Kidney epithelial cell (primary cell): Measurements from ENCODE around the gene PRMT7. TPM values are rescaled to one million over a fixed set of nuclear protein-coding genes. Genes with fewer than 3 reads are reported as not detected.

Experiments used
- DNase-seq: peaks from one replicate; pipeline ENCODE4 v3.0.0-alpha.2; 2010; ENCODE audit warnings: low read depth
- H3K27me3 ChIP-seq: 2 replicates; pipeline ENCODE4 v1.6.0; 2011; ENCODE audit warnings: low read length; ENCODE audit not compliant: control insufficient read depth, insufficient read depth
- H3K36me3 ChIP-seq: 2 replicates; pipeline ENCODE4 v1.5.1; 2011; ENCODE audit warnings: low read length; ENCODE audit not compliant: control insufficient read depth, insufficient read depth
- H3K4me3 ChIP-seq: 2 replicates; pipeline ENCODE4 v1.5.1; 2011; ENCODE audit warnings: low read depth, mild to moderate bottlenecking, control low read depth, low read length
- total RNA-seq: library from RNA; depleted of rRNA; stranded (reverse); fragments of >200 nt; gene quantifications from 2 replicates; pipeline ENCODE4 v1.2.3, GENCODE V29; 2015
- TF ChIP-seq, protein P1 (sequence below): IDR thresholded peaks from 2 replicates; pipeline ENCODE4 v1.5.1; 2011; ENCODE audit warnings: mild to moderate bottlenecking, moderate library complexity, low read length, control low read depth, inconsistent platforms; ENCODE audit not compliant: insufficient read depth, poor library complexity, severe bottlenecking

PRMT7 gene
- total RNA-seq, 1 donor from 2014 or later: 41.8 TPM

DNA sequence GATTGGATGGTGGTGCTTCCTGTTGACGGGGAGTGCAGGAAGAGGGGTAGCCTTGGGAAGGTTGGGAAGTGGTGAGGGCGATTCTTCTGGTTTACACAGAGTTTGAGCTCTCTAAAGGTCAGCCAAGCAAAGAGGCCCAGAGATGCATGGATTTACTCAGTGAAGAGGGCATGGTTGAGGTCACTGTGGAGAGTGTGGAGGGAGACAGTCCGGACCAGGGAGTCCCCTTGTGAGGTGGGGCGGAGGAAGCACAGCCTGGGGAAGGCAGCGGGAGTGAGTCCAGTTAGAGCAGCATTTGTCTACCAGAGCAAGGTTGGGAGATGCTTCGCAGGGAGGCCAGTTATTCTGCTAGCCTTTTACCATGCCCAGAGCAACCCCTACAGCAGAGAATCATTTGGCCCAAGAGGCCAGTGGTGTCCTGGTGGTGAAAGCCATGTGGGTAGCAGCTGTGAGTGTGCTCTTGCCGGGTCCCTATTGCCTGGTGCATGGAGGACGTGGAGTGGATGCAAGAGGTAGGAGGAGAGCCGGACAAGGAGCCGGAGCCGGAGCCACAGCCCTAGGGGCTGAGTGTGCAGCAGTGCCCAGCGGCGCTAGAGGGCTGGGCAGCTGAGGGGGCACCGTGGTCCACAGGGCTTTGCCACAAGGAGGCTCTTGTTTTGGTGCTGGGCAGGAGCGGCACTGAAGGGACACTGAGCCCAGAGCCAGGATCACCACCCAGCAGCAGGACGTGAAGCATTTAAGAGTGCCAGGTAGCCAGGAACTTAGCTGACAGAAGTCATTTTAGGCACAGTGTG is 27.7 kb downstream of the PRMT7 start:
- TF ChIP-seq, protein P1, sequence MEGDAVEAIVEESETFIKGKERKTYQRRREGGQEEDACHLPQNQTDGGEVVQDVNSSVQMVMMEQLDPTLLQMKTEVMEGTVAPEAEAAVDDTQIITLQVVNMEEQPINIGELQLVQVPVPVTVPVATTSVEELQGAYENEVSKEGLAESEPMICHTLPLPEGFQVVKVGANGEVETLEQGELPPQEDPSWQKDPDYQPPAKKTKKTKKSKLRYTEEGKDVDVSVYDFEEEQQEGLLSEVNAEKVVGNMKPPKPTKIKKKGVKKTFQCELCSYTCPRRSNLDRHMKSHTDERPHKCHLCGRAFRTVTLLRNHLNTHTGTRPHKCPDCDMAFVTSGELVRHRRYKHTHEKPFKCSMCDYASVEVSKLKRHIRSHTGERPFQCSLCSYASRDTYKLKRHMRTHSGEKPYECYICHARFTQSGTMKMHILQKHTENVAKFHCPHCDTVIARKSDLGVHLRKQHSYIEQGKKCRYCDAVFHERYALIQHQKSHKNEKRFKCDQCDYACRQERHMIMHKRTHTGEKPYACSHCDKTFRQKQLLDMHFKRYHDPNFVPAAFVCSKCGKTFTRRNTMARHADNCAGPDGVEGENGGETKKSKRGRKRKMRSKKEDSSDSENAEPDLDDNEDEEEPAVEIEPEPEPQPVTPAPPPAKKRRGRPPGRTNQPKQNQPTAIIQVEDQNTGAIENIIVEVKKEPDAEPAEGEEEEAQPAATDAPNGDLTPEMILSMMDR: no peak
- DNase-seq: no peak
- peaks cover 3% of the 10 kb centered on the region for H3K36me3 ChIP-seq
- H3K27me3 ChIP-seq: no peaks in the 10 kb centered on the region
- no peak overlapping the region for H3K4me3 ChIP-seq

DNA sequence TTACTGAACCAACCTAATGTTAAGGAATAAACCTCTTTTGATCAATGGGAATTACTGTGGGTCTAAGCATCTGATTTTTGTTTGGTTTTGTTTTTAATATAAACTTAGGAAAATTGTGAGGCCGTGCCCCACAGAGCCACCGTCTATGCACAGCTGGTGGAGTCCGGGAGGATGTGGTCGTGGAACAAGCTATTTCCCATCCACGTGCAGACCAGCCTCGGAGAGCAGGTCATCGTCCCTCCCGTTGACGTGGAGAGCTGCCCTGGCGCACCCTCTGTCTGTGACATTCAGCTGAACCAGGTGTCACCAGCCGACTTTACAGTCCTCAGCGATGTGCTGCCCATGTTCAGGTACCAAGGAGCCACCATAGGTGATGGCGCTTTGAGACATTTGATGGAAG is 28.4 kb downstream of the PRMT7 start:
- Histone ChIP-seq H3K36me3 (peaks cover 3% of the 10 kb centered on the region), H3K27me3 (no peaks in the 10 kb centered on the region), H3K4me3 (no peak overlapping the region)
- no peak for DNase-seq
- TF ChIP-seq, protein P1: no peak

DNA sequence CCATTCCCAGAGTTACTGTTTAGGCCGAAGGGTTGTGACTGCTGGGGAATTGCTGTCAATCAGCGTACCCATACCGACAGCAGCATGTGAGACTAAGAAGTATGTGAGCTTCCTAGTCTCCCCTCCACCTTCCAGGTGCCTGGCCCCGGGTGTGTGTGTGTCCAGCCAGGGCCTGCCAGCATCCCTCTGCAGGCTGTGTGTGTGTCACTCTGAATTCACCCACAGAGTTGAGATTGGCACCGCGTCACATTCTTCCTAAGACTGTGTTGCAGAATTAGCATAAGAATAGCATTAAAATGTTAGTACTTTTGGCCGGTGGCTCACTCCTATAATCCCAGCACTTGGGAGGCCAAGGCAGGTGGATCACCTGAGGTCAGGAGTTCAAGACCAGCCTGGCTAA is 31.8 kb downstream of the PRMT7 start:
- no peak overlapping the region for H3K4me3 ChIP-seq
- TF ChIP-seq, protein P1: no peak
- DNase-seq: no peak
- H3K27me3 ChIP-seq: no peaks in the 10 kb centered on the region
- H3K36me3 ChIP-seq: peaks cover 3% of the 10 kb centered on the region

DNA sequence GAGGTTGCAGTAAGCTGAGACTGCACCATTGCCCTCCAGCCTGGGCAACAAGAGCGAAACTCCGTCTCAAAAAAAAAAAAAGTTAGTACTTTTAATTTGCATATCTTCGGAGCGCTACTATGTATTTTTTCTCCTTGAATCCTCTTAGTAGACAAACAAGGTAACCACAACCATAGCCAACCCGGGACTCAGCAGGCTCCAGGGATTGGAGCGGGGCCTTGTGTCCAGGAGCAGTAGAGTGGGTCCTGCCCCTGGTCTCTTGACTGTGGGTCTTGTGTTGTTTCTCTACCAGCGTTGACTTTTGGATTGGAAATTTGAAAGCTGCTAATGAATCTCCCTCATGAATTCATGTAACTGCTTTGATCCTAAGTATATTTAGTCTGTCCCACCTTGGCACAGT is 32.3 kb downstream of the PRMT7 start:
- Histone ChIP-seq H3K36me3 (peaks cover 3% of the 10 kb centered on the region), H3K4me3 (no peak overlapping the region), H3K27me3 (no peaks in the 10 kb centered on the region)
- TF ChIP-seq, protein P1: no peak
- no peak for DNase-seq

DNA sequence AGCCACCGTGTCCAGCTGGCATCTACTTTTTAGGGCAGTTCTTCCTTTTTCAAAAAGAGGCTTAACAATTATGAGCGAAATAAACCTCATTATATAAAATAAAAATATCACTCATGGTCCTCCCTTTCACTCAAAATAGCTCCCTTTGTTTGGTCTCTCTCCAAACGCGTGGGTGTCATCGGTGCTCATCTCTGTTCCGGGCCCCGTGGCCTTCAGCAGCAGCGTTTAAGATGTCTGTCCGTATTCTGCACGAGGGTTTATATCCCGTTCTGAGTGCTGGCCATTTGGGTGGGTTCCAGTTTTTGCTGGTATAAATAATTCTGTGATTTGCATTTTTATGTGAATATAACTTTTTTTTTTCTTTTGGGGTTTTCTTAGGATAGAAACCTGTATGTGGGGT is 33.4 kb downstream of the PRMT7 start:
- DNase-seq: no peak
- TF ChIP-seq, protein P1: no peak
- H3K36me3 ChIP-seq: peaks cover 2% of the 10 kb centered on the region
- H3K4me3 ChIP-seq: no peak overlapping the region
- no peaks in the 10 kb centered on the region for H3K27me3 ChIP-seq

DNA sequence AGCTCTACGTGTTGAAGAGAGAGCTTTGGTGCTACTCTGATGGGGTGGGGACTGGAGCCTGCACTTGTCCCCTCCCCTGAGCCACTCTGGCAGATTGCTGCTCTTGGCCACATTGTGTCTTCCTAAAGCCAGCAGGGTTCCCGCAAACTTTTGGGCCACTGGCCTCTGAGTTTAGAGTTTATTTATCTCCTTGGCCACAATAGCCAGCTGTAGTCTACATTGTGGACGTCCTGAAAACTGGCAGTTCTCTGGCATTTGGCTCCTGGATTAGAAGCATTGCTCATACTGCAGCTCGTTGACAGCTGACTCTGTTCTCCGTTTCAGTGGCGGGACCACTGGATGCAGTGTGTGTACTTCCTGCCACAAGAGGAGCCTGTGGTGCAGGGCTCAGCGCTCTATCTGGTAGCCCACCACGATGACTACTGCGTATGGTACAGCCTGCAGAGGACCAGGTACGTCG is 34.6 kb downstream of the PRMT7 start:
- Histone ChIP-seq H3K36me3 (no peaks in the 10 kb centered on the region), H3K4me3 (no peak overlapping the region), H3K27me3 (no peaks in the 10 kb centered on the region)
- DNase-seq: no peak
- TF ChIP-seq, protein P1: no peak
